OCI-LY3 (cell line): ENCODE data around the gene ACACB.

Experiments used
- H2AFZ ChIP-seq: fragments of 200-600, 300-600 bp; shearing (Covaris generic); 2 replicates; pipeline ENCODE4 v1.6.0; 2014; ENCODE audit warnings: antibody characterized with exemption, low read depth, low read length
- H3K27ac ChIP-seq: fragments of 200-600, 300-600 bp; sonication (generic); 2 replicates; pipeline ENCODE4 v1.5.1; 2014; ENCODE audit warnings: mild to moderate bottlenecking, low read length, moderate library complexity, mixed read lengths
- H3K27me3 ChIP-seq: fragments of 200-600, 300-600 bp; sonication (generic); 2 replicates; pipeline ENCODE4 v1.6.1; 2014; ENCODE audit warnings: low read depth, low read length, mixed read lengths
- H3K36me3 ChIP-seq: fragments of 200-600, 300-600 bp; sonication (generic); replicated peaks from 2 replicates; pipeline ENCODE3; 2014; ENCODE audit warnings: low read depth, low read length, mixed read lengths
- H3K4me1 ChIP-seq: fragments of 300-600, 200-600 bp; sonication (generic); 2 replicates; pipeline ENCODE4 v1.6.1; 2014; ENCODE audit warnings: low read length, mixed read lengths
- H3K4me2 ChIP-seq: fragments of 200-600, 300-600 bp; sonication (generic); 2 replicates; pipeline ENCODE4 v1.6.1; 2014; ENCODE audit warnings: low read length, mixed read lengths
- H3K4me3 ChIP-seq: fragments of 300-600, 200-600 bp; sonication (generic); 2 replicates; pipeline ENCODE4 v1.5.1; 2014; ENCODE audit warnings: antibody characterized with exemption, mild to moderate bottlenecking, low read length, moderate library complexity
- H3K79me2 ChIP-seq: fragments of 300-600, 200-600 bp; shearing (Covaris generic); 2 replicates; pipeline ENCODE4 v1.6.1; 2014; ENCODE audit warnings: mild to moderate bottlenecking, low read length, mixed read lengths
- H3K9ac ChIP-seq: fragments of 300-600, 200-600 bp; shearing (Covaris generic); 2 replicates; pipeline ENCODE4 v1.6.0; 2014; ENCODE audit warnings: mild to moderate bottlenecking, low read length, moderate library complexity
- H3K9me3 ChIP-seq: fragments of 200-600, 300-600 bp; shearing (Covaris generic); 2 replicates; pipeline ENCODE4 v1.6.1; 2014; ENCODE audit warnings: low read length, mixed read lengths; ENCODE audit not compliant: insufficient read depth
- H4K20me1 ChIP-seq: fragments of 200-600, 300-600 bp; sonication (generic); 2 replicates; pipeline ENCODE4 v1.6.1; 2016; ENCODE audit warnings: low read length, mixed read lengths; ENCODE audit not compliant: insufficient read depth
- CTCF ChIP-seq: fragments of 200-600, 300-600 bp; sonication (generic); IDR thresholded peaks from 2 replicates; pipeline ENCODE4 v1.5.1; 2014; ENCODE audit warnings: antibody characterized with exemption, low read length, low read depth
- EZH2phosphoT487 ChIP-seq: fragments of 200-600 bp; shearing (Covaris generic); IDR thresholded peaks from 2 replicates; pipeline ENCODE4 v1.6.1; 2018; ENCODE audit warnings: antibody characterized with exemption, mixed run types, low read depth

Gene ACACB

DNA sequence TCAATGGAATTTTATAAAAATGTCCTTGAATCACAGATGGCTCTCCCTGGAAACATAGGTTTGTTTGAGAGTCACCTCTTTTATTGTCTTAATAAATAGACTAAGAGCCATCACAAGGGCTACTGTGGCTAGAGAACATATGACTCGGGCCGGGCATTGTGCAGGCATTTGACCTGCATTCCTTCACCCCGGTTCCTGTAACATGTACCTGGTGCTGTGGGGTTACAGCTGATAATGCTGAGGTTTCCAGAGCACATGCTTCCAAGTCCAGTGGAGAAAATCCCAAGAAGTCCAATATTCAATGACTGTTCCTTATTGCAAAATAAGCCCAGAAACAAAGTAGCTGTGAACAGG lies 1.0 kb upstream of the ACACB start:
- no peak overlapping the region for H3K9ac ChIP-seq
- no peaks in the 10 kb centered on the region for H3K79me2 ChIP-seq

GRCh38 chr12:109116611-109116949 lies 193 bp downstream of the ACACB start:
- no peaks in the 10 kb centered on the region for H3K27me3 ChIP-seq
- no peaks in the 10 kb centered on the region for H3K79me2 ChIP-seq
- TF ChIP-seq CTCF (no peak), EZH2phosphoT487 (no peak)
- H3K4me1 ChIP-seq: no peaks in the 10 kb centered on the region
- no peak overlapping the region for H3K9ac ChIP-seq
- no peaks in the 10 kb centered on the region for H3K9me3 ChIP-seq
- no peak overlapping the region for H3K27ac ChIP-seq
- no peak overlapping the region for H2AFZ ChIP-seq
- H3K4me2 ChIP-seq: no peak overlapping the region
- H4K20me1 ChIP-seq: no peaks in the 10 kb centered on the region
- no peak overlapping the region for H3K4me3 ChIP-seq
- no peaks in the 10 kb centered on the region for H3K36me3 ChIP-seq

More for the DNA sequence above, 1.0 kb upstream of the ACACB start:
- no peaks in the 10 kb centered on the region for H4K20me1 ChIP-seq
- no peaks in the 10 kb centered on the region for H3K4me1 ChIP-seq
- no peak overlapping the region for H2AFZ ChIP-seq
- H3K36me3 ChIP-seq: no peaks in the 10 kb centered on the region
- H3K27me3 ChIP-seq: no peaks in the 10 kb centered on the region
- no peak overlapping the region for H3K4me3 ChIP-seq
- no peaks in the 10 kb centered on the region for H3K9me3 ChIP-seq
- H3K27ac ChIP-seq: no peak overlapping the region
- TF ChIP-seq CTCF (no peak), EZH2phosphoT487 (no peak)
- H3K4me2 ChIP-seq: no peak overlapping the region

GRCh38 chr12:109120095-109120494 lies 3.7 kb downstream of the ACACB start:
- no peaks in the 10 kb centered on the region for H3K36me3 ChIP-seq
- H3K9ac ChIP-seq: no peak overlapping the region
- H3K27ac ChIP-seq: no peak overlapping the region
- H3K27me3 ChIP-seq: no peaks in the 10 kb centered on the region; the same call in 1 of the 2 replicates
- no peak overlapping the region for H3K4me3 ChIP-seq
- TF ChIP-seq CTCF (no peak), EZH2phosphoT487 (no peak)
- no peaks in the 10 kb centered on the region for H4K20me1 ChIP-seq
- H3K4me1 ChIP-seq: peaks cover 5% of the 10 kb centered on the region; the same call in 1 of the 2 replicates
- H3K4me2 ChIP-seq: no peak overlapping the region
- no peak overlapping the region for H2AFZ ChIP-seq
- H3K9me3 ChIP-seq: no peaks in the 10 kb centered on the region
- no peaks in the 10 kb centered on the region for H3K79me2 ChIP-seq

GRCh38 chr12:109120557-109120956 lies 4.2 kb downstream of the ACACB start:
- peaks cover 5% of the 10 kb centered on the region; the same call in 1 of the 2 replicates for H3K4me1 ChIP-seq
- TF ChIP-seq EZH2phosphoT487: no peak
- no peak for TF ChIP-seq CTCF
- H3K36me3 ChIP-seq: no peaks in the 10 kb centered on the region
- no peak overlapping the region for H3K9ac ChIP-seq
- no peaks in the 10 kb centered on the region for H4K20me1 ChIP-seq
- no peaks in the 10 kb centered on the region; the same call in 1 of the 2 replicates for H3K27me3 ChIP-seq
- H3K4me2 ChIP-seq: no peak overlapping the region
- H3K4me3 ChIP-seq: no peak overlapping the region
- H3K9me3 ChIP-seq: no peaks in the 10 kb centered on the region
- H3K79me2 ChIP-seq: no peaks in the 10 kb centered on the region
- H2AFZ ChIP-seq: no peak overlapping the region
- no peak overlapping the region for H3K27ac ChIP-seq
